SHP77 treated with DMSO at 0.1 percent for 48 hours (cell line): ENCODE measurements around the gene RHNO1.
"Not testable (repeated sequence)": the region's sequence is repeated elsewhere in the genome, so short reads cannot be mapped to it uniquely, and the experiment has no call there.

Source experiments
- DNase-seq: peaks from one replicate; lab custom pipeline; 2025; lab: John Stamatoyannopoulos, UW

Gene RHNO1

GRCh38 chr12:2858944-2859421 lies 18.0 kb upstream of the RHNO1 start:
- no peak for DNase-seq

- no peak for DNase-seq
These were observed 16.9 kb upstream of the RHNO1 start for GRCh38 chr12:2860170-2860569.

- no peak for DNase-seq
These were observed 14.1 kb upstream of the RHNO1 start for GRCh38 chr12:2862876-2863275.

- DNase-seq = not testable (repeated sequence)
These were observed 13.6 kb upstream of the RHNO1 start for GRCh38 chr12:2863402-2863801.

GRCh38 chr12:2864198-2864597 lies 12.8 kb upstream of the RHNO1 start:
- no peak for DNase-seq

- not testable (repeated sequence) for DNase-seq
These were observed 7.9 kb upstream of the RHNO1 start for GRCh38 chr12:2868986-2869632.

GRCh38 chr12:2876431-2877046 lies 484 bp upstream of the RHNO1 start:
- DNase-seq = no peak

- no peak for DNase-seq
These were observed 1.1 kb downstream of the RHNO1 start for GRCh38 chr12:2877953-2878732.

GRCh38 chr12:2879853-2880252 lies 2.8 kb downstream of the RHNO1 start:
- DNase-seq = no peak

- no peak for DNase-seq
These were observed 7.8 kb downstream of the RHNO1 start for GRCh38 chr12:2884810-2885209.

GRCh38 chr12:2886768-2887450 lies 9.9 kb downstream of the RHNO1 start:
- no peak for DNase-seq

GRCh38 chr12:2890001-2890387 lies 13.0 kb downstream of the RHNO1 start:
- DNase-seq = no peak

GRCh38 chr12:2890388-2891239 lies 13.6 kb downstream of the RHNO1 start, which contains the start of gene TULP3:
TSS of gene TULP3 (plus strand) at chr12:2890891. CDS start at chr12:2890948, 57 bp downstream.
- peak; percentile 75 for DNase-seq

GRCh38 chr12:2891240-2892053 lies 14.4 kb downstream of the RHNO1 start:
- DNase-seq = no peak

GRCh38 chr12:2892246-2892645 lies 15.2 kb downstream of the RHNO1 start:
- no peak for DNase-seq

GRCh38 chr12:2893007-2893406 lies 16.0 kb downstream of the RHNO1 start:
- DNase-seq = no peak

GRCh38 chr12:2895051-2895451 lies 18.0 kb downstream of the RHNO1 start:
- DNase-seq = no peak

- no peak for DNase-seq
These were observed 18.5 kb downstream of the RHNO1 start for GRCh38 chr12:2895511-2895910.

GRCh38 chr12:2897418-2897817 lies 20.4 kb downstream of the RHNO1 start:
- no peak for DNase-seq

GRCh38 chr12:2900642-2901041 lies 23.6 kb downstream of the RHNO1 start:
- DNase-seq = no peak
